ENCODE data around the gene G6PD. TPM values are rescaled to one million over a fixed set of nuclear protein-coding genes. Genes with fewer than 3 reads are reported as not detected.

G6PD gene
- total and polyA plus RNA-seq, 2 of the 4 experiments (the other 2 are of a cell fraction) = 77.1 to 213 TPM

DNA sequence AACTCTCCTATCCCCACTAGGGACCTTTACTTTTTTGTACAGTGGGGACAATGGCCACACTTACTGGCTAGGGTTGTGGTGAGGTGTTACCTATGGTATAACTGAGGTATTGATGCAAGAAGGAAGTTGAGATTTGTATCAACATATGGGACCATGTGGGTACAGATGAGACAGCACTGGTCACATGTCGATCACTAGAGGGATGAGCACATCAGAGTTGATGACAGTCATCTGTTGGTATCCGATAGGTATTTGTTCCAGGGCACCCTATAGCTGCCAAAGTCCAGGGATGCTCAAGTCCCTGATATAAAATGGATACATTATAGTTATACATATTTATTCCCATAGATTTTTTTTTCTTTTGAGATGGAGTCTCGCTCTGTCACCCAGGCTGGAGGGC is 43.7 kb downstream of the G6PD start:
- Histone ChIP-seq H3K79me1 (ENCODE audit: low read depth in 1 of 2, low read length in 2 of 2) (no peaks in the 10 kb centered on the region; a peak in 1 of 4 replicates), H3K9me3 (ENCODE audit: control insufficient read depth, insufficient read depth, low read length) (peaks cover 2% of the 10 kb centered on the region; the same call in 1 of the 2 replicates), H3K27ac (ENCODE audit: insufficient read depth, low read length) (no peak overlapping the region), H2BK15ac (ENCODE audit: low read depth, low read length) (no peak overlapping the region), H2AK9ac (replicated peaks; ENCODE audit: low read depth, low read length, poor library complexity) (no peak overlapping the region), H3K27me3 (ENCODE audit: control insufficient read depth, insufficient read depth, low read length) (no peaks in the 10 kb centered on the region), H4K8ac (ENCODE audit: low read depth in 2 of 2, low read length in 2 of 2) (no peak overlapping the region), H2BK5ac (ENCODE audit: low read depth, low read length, poor library complexity, severe bottlenecking) (no peak overlapping the region), H3K23ac (ENCODE audit: low read depth, low read length) (no peak overlapping the region), H4K91ac (ENCODE audit: insufficient read depth, low read depth, low read length) (no peak overlapping the region), H4K20me1 (ENCODE audit: insufficient read depth, low read length) (no peaks in the 10 kb centered on the region), H3K9ac (ENCODE audit: low read depth, low read length) (no peak overlapping the region), H4K5ac (ENCODE audit: low read depth, low read length) (no peak overlapping the region), H3K14ac (replicated peaks; ENCODE audit: low read depth, low read length) (no peak overlapping the region), H3K4me1 (ENCODE audit: control insufficient read depth, insufficient read depth, low read length) (peaks cover 2% of the 10 kb centered on the region; the same call in 1 of the 2 replicates), H2AFZ (replicated peaks; ENCODE audit: low read length, poor library complexity) (no peak overlapping the region), H2BK20ac (ENCODE audit: low read depth, low read length) (no peak overlapping the region), H3K4me3 (ENCODE audit: insufficient read depth, low read depth, low read length) (no peak overlapping the region), H3K4ac (ENCODE audit: low read depth, low read length) (no peak overlapping the region), H3K56ac (ENCODE audit: extremely low read depth, insufficient read depth, low read length) (no peak overlapping the region), H3K4me2 (ENCODE audit: low read depth, low read length) (no peak overlapping the region), H3K18ac (ENCODE audit: low read depth, low read length) (no peak overlapping the region), H3K9me1 (ENCODE audit: insufficient read depth, low read length) (peaks cover 4% of the 10 kb centered on the region; the same call in 1 of the 2 replicates), H2AK5ac (ENCODE audit: low read depth, low read length) (no peak overlapping the region), H3K36me3 (ENCODE audit: control insufficient read depth, insufficient read depth, low read length) (peaks cover 8% of the 10 kb centered on the region; the same call in 1 of the 2 replicates), H2BK120ac (ENCODE audit: low read depth, low read length) (no peak overlapping the region)
- ChIA-PET CTCF (no interaction called here), POLR2A (ENCODE audit: unreplicated experiment) (no interaction called here)
- BruUV-seq (replicated peaks) = no TSS peak
- TF ChIP-seq SMC3 (IDR thresholded peaks at IDR 0.05; ENCODE audit: low read depth, low read length) = no peak
- TF ChIP-seq, protein P1, sequence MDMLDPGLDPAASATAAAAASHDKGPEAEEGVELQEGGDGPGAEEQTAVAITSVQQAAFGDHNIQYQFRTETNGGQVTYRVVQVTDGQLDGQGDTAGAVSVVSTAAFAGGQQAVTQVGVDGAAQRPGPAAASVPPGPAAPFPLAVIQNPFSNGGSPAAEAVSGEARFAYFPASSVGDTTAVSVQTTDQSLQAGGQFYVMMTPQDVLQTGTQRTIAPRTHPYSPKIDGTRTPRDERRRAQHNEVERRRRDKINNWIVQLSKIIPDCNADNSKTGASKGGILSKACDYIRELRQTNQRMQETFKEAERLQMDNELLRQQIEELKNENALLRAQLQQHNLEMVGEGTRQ (IDR thresholded peaks at IDR 0.05; ENCODE audit: low read depth, low read length) = no peak
- TF ChIP-seq MXI1 (IDR thresholded peaks at IDR 0.05; ENCODE audit: borderline replicate concordance, low read depth, low read length) = no peak
- TF ChIP-seq MAZ (IDR thresholded peaks at IDR 0.05; ENCODE audit: borderline replicate concordance, low read depth, low read length) = no peak
- no peak for TF ChIP-seq BHLHE40 (IDR thresholded peaks at IDR 0.05; ENCODE audit: low read depth, low read length)
- no peak for TF ChIP-seq NFE2L2 (IDR thresholded peaks at IDR 0.05; ENCODE audit: low read depth, low read length)
- TF ChIP-seq, protein P2, sequence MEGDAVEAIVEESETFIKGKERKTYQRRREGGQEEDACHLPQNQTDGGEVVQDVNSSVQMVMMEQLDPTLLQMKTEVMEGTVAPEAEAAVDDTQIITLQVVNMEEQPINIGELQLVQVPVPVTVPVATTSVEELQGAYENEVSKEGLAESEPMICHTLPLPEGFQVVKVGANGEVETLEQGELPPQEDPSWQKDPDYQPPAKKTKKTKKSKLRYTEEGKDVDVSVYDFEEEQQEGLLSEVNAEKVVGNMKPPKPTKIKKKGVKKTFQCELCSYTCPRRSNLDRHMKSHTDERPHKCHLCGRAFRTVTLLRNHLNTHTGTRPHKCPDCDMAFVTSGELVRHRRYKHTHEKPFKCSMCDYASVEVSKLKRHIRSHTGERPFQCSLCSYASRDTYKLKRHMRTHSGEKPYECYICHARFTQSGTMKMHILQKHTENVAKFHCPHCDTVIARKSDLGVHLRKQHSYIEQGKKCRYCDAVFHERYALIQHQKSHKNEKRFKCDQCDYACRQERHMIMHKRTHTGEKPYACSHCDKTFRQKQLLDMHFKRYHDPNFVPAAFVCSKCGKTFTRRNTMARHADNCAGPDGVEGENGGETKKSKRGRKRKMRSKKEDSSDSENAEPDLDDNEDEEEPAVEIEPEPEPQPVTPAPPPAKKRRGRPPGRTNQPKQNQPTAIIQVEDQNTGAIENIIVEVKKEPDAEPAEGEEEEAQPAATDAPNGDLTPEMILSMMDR (conservative IDR thresholded peaks at IDR 0.05; ENCODE audit: low read depth, low read length) = no peak
- ATAC-seq (ENCODE audit: low read depth) (no peak), DNase-seq (no peak)
- WGBS, 2 experiments (ENCODE audit: extremely low coverage in 2 of 2, insufficient read length in 1 of 2) = 83% methylated on average over 1 of the region's 3 CpGs; no CpG with 5 or more reads in 1 of the 2 experiments
- in situ Hi-C loops (cut with MboI; ENCODE audit: low sequenced_read_pairs) (no loop called here), dilution Hi-C loops (cut with HindIII; ENCODE audit: low sequenced_read_pairs, unreplicated experiment) (no loop called here), intact Hi-C loops (cut with micrococcal nuclease) (no loop called here)
